Activated CD8-positive, alpha-beta T cell treated with anti-CD3 and anti-CD28 coated beads for 36 hours (primary cell): ENCODE measurements around the gene RHOD. TPM values are rescaled to one million over a fixed set of nuclear protein-coding genes. Genes with fewer than 3 reads are reported as not detected.

ENCODE experiments used
- ATAC-seq: fragments of 200-7000 bp; cut with Tn5 transposase; one replicate; pipeline ENCODE4 v1.10.0; 2021; ENCODE audit warnings: mild to moderate bottlenecking, moderate library complexity
- CTCF ChIA-PET: fragments of 350-600 bp; sonication (Branson Sonifier 250); formaldehyde crosslinking; loops from one replicate; lab custom pipeline; 2021; ENCODE audit warnings: antibody characterized with exemption; lab: Charles Lee
- POLR2A ChIA-PET: fragments of 350-600 bp; sonication (Branson Sonifier 250); formaldehyde crosslinking; loops from one replicate; lab custom pipeline; 2021; ENCODE audit warnings: antibody characterized with exemption; lab: Charles Lee
- DNase-seq: peaks from one replicate; pipeline ENCODE4 v3.0.0-alpha.2; 2020
- H3K27ac Mint-ChIP-seq: one replicate; pipeline ENCODE4 v1.8.0; 2021; ENCODE audit warnings: mild to moderate bottlenecking, mixed read lengths
- H3K27me3 Mint-ChIP-seq: one replicate; pipeline ENCODE4 v1.8.0; 2021; ENCODE audit warnings: mixed read lengths
- H3K36me3 Mint-ChIP-seq: one replicate; pipeline ENCODE4 v1.8.0; 2021; ENCODE audit warnings: low read depth, mixed read lengths
- H3K4me1 Mint-ChIP-seq: one replicate; pipeline ENCODE4 v1.8.0; 2021; ENCODE audit warnings: low read depth, mixed read lengths
- H3K4me3 Mint-ChIP-seq: one replicate; pipeline ENCODE4 v1.8.0; 2021; ENCODE audit warnings: mild to moderate bottlenecking, moderate library complexity, mixed read lengths
- H3K9me3 Mint-ChIP-seq: one replicate; pipeline ENCODE4 v1.8.0; 2021; ENCODE audit warnings: mixed read lengths
- intact Hi-C: fragments of 100-400 bp; cut with micrococcal nuclease; formaldehyde crosslinking; loops from one replicate; pipeline ENCODE4 v1.10.0; 2022
- total RNA-seq, 2 experiments: library from RNA; stranded (reverse); gene quantifications; one replicate each; pipeline ENCODE4 v1.2.3, GENCODE V29; 2021
- TF ChIP-seq, protein P1 (sequence below): fragments of 200-600 bp; IDR thresholded peaks from one replicate; pipeline ENCODE4 v1.8.0; 2022; ENCODE audit warnings: antibody characterized with exemption, mild to moderate bottlenecking

RHOD gene, protein sequence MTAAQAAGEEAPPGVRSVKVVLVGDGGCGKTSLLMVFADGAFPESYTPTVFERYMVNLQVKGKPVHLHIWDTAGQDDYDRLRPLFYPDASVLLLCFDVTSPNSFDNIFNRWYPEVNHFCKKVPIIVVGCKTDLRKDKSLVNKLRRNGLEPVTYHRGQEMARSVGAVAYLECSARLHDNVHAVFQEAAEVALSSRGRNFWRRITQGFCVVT
- under 1 TPM in 1 of 2 experiments, not detected in 1; 0.56 TPM for total RNA-seq

DNA sequence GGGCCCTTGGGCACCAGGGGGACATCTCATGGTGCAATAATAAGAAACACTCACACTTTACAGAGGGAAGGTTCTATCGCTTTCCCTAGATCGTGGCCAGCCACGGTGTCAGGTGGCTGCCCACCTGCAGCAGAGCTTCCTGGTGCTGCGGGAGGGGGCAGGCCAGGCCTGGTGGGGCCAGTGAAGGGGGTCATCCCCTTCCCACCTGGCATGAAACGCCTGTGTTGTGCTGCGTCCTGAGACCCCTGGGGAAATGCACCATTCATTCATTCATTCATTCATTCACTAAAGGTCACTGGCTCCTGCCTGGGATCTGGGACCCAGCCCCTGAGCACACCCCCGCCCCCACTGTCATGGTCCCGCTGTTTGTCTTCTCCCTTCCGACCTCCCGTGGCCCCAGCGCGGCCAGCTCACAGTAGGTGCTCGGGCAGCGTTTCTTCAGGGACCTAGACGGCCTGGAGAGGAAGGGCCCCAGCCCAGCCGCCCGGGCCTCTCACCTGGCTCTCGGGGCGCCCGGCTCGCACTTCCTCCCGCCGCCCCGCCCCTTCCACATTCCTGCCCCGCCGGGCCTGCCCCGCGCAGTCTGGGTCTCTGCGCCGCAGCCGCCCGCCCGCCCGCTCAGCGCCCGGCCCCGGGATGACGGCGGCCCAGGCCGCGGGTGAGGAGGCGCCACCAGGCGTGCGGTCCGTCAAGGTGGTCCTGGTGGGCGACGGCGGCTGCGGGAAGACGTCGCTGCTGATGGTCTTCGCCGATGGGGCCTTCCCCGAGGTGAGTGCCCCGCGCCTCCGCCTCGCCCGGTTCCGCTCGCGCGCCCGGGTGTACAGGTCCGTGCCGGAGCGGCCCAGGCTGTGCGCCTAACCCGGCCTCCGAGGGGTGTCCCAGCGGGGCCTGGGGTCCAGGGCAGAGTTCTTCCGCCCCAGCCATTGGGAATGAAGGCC lies at the start of gene RHOD:
TSS of gene RHOD (plus strand) at position 581 of the 938 bp plus-strand sequence. CDS start at position 637, 56 bp downstream.
- intact Hi-C loops: no loop called here
- CTCF ChIA-PET: interaction anchor here (8.8 kb wide), 1 partner anchor 16 kb away, joined by 67 read pairs; no protein-coding TSS in a partner anchor
- no peak within 1 kb of the TSS for H3K27ac Mint-ChIP-seq
- ATAC-seq (peak; percentile 59), DNase-seq (peak; percentile 40)
- H3K4me3 Mint-ChIP-seq: peak within 1 kb of the TSS; percentile 56
- POLR2A ChIA-PET: interaction anchor here (0.7 to 1.2 kb wide), 2 partner anchors 87 to 123 kb away, joined by 3 read pairs; no protein-coding TSS in a partner anchor
- H3K36me3 Mint-ChIP-seq: no peaks in the 10 kb centered on the region
- peaks cover 10% of the 10 kb centered on the region for H3K27me3 Mint-ChIP-seq
- TF ChIP-seq, protein P1, sequence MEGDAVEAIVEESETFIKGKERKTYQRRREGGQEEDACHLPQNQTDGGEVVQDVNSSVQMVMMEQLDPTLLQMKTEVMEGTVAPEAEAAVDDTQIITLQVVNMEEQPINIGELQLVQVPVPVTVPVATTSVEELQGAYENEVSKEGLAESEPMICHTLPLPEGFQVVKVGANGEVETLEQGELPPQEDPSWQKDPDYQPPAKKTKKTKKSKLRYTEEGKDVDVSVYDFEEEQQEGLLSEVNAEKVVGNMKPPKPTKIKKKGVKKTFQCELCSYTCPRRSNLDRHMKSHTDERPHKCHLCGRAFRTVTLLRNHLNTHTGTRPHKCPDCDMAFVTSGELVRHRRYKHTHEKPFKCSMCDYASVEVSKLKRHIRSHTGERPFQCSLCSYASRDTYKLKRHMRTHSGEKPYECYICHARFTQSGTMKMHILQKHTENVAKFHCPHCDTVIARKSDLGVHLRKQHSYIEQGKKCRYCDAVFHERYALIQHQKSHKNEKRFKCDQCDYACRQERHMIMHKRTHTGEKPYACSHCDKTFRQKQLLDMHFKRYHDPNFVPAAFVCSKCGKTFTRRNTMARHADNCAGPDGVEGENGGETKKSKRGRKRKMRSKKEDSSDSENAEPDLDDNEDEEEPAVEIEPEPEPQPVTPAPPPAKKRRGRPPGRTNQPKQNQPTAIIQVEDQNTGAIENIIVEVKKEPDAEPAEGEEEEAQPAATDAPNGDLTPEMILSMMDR: no peak
- H3K4me1 Mint-ChIP-seq: peaks cover 15% of the 10 kb centered on the region
- H3K9me3 Mint-ChIP-seq: no peaks in the 10 kb centered on the region

DNA sequence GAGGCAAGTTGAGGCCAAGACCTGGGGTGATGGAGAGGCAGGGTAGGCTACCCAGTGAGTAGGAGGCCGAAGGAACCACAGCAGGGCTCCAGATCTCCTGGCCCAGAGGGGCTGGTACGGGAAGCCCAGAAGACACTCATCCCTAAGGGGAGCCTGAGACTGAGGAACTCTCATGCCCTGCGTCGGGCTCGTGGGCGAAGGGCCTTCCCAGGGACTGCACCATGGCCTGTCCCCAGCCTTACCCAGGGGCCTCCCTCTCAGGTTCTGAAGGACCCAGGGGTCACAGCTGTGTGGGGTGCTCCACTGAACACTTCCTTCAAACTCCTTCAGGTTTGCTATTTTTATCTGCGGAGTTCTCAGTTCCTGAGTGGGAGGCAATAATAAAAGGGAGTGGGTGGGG lies 49.5 kb upstream of the RHOD start:
- TF ChIP-seq, protein P1: no peak
- POLR2A ChIA-PET: no interaction called here
- H3K27me3 Mint-ChIP-seq: no peaks in the 10 kb centered on the region
- H3K4me3 Mint-ChIP-seq: no peak overlapping the region
- ATAC-seq: no peak
- H3K27ac Mint-ChIP-seq: no peak overlapping the region
- CTCF ChIA-PET: no interaction called here
- H3K4me1 Mint-ChIP-seq: peaks cover 2% of the 10 kb centered on the region
- DNase-seq: no peak
- intact Hi-C loops: no loop called here
- H3K9me3 Mint-ChIP-seq: no peaks in the 10 kb centered on the region
- H3K36me3 Mint-ChIP-seq: no peaks in the 10 kb centered on the region

DNA sequence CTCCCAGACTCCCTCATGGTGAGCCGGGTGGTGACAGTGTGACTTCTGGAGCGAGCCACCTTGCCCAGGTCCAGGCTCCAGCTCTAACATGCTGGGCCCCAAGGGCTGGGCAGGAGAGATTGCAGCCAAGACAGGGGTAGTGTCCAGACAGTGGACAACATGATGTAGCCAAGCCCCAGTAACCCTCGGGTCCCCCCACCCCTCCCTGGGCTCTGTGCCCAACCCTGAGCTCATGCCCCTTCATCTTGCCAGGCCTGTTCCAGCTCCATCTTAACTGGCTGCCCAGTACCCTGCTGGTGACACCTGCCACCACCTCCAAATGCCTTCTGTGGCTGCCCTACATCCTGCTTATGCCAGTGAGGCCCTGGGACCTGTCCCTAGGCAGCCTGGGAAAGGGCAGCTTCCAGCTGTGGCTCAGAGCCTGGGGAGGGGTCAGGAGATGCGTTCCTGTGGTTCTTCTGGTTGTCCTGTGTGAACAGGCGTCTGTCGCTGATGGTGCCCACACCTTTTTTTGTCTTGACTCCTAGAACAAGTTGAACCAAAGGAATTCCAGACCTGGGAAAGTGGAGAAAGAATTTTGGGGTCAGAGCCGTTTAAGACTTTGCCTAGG lies 46.2 kb upstream of the RHOD start:
- no peak for ATAC-seq
- intact Hi-C loops: no loop called here
- Mint-ChIP-seq H3K27me3 (peaks cover 4% of the 10 kb centered on the region), H3K4me3 (no peak overlapping the region), H3K36me3 (no peaks in the 10 kb centered on the region), H3K9me3 (no peaks in the 10 kb centered on the region), H3K4me1 (peaks cover 2% of the 10 kb centered on the region), H3K27ac (no peak overlapping the region)
- ChIA-PET POLR2A (no interaction called here), CTCF (interaction anchor here (1.0 kb wide), 1 partner anchor 17 kb away, joined by 3 read pairs; no protein-coding TSS in a partner anchor)
- TF ChIP-seq, protein P1: no peak
- no peak for DNase-seq

DNA sequence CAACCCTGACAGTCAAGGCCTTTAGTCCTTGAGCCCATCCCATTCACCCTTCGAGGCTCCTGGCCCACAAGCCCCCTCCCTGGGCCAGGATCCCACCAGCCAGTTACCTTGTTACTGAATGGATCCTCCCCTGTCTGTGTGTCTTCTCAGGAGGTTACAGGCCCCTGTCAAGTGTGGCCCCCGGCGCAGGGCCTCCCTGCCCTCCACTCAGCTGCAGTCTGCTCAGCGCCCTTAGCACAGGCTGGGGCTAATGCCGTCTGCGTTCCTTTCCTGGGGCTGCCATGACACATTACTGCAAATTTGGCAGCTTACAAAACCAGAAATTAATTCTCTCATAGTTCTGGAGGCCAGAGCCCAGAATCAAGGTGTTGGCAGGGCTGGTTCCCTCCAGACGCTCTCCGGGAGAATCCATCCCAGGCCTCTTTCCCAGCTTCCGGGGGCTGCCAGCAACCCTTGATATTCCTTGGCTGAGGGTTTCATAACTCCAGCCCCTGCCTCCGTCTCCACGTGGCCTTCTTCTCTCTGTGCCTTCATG lies 43.1 kb upstream of the RHOD start:
- ATAC-seq (no peak), DNase-seq (no peak)
- intact Hi-C loops: no loop called here
- Mint-ChIP-seq H3K4me3 (no peak overlapping the region), H3K9me3 (no peaks in the 10 kb centered on the region), H3K4me1 (no peaks in the 10 kb centered on the region), H3K36me3 (no peaks in the 10 kb centered on the region), H3K27me3 (peaks cover 6% of the 10 kb centered on the region), H3K27ac (no peak overlapping the region)
- TF ChIP-seq, protein P1: no peak
- CTCF ChIA-PET: no interaction called here
- POLR2A ChIA-PET: interaction anchor here (1.1 kb wide), 1 partner anchor 54 kb away, joined by 3 read pairs; no protein-coding TSS in a partner anchor
